Lower leg skin (tissue), 3 donors: Measurements from ENCODE around the gene CDCP1.

ENCODE experiments used
- POLR2A ChIP-seq, 2 donors: fragments of 450-650 bp; IDR thresholded peaks; one replicate each; pipeline ENCODE4 v1.6.1; 2016 to 2017; ENCODE audit warnings: antibody characterized with exemption in 2 of 2, mild to moderate bottlenecking in 1 of 2, moderate library complexity in 1 of 2
- TF ChIP-seq, protein P1 (sequence below), 3 donors: fragments of 450-650 bp; IDR thresholded peaks; one replicate each; pipeline ENCODE4 v1.5.1; 2016; ENCODE audit warnings: antibody characterized with exemption in 3 of 3, mild to moderate bottlenecking in 3 of 3, moderate library complexity in 2 of 3

DNA sequence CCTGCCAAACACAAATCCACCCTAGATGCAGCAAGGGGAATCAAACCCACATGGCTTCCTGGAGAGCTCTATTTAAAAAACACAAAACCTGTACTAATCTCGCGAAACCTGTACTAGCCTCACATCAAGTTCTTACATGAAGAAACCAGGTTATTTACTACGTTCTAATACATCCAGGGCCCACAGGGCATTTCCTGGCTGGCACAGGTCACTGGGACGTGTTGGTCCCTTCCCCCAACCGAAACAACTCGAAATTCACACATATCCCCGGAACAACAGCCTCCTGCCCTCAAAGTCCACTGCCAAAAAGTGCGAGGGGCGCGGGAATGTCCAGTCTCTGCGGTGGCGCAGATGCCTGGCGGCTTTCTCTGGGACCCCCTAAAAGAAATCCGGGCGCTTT, 955 bp downstream of the CDCP1 start:
- TF ChIP-seq, protein P1, sequence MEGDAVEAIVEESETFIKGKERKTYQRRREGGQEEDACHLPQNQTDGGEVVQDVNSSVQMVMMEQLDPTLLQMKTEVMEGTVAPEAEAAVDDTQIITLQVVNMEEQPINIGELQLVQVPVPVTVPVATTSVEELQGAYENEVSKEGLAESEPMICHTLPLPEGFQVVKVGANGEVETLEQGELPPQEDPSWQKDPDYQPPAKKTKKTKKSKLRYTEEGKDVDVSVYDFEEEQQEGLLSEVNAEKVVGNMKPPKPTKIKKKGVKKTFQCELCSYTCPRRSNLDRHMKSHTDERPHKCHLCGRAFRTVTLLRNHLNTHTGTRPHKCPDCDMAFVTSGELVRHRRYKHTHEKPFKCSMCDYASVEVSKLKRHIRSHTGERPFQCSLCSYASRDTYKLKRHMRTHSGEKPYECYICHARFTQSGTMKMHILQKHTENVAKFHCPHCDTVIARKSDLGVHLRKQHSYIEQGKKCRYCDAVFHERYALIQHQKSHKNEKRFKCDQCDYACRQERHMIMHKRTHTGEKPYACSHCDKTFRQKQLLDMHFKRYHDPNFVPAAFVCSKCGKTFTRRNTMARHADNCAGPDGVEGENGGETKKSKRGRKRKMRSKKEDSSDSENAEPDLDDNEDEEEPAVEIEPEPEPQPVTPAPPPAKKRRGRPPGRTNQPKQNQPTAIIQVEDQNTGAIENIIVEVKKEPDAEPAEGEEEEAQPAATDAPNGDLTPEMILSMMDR (IDR thresholded peaks at IDR 0.05): no peak
- no peak for TF ChIP-seq POLR2A (IDR thresholded peaks at IDR 0.05)
